GM21737 (cell line): ENCODE measurements around the gene LRRTM4.
"Not testable (repeated sequence)": the region's sequence is repeated elsewhere in the genome, so short reads cannot be mapped to it uniquely, and the experiment has no call there.

Experiments used
- ATAC-seq: cut with Tn5 transposase; IDR thresholded peaks from one replicate; pipeline ENCODE4 v1.9.1; 2021; ENCODE audit warnings: mild to moderate bottlenecking, moderate library complexity; ENCODE audit not compliant: unreplicated experiment

LRRTM4 gene

GRCh38 chr2:76921006-76921405 lies 601.2 kb downstream of the LRRTM4 start:
- ATAC-seq, result no peak

- ATAC-seq, result no peak
Measured at GRCh38 chr2:76895469-76895868, 626.7 kb downstream of the LRRTM4 start.

- no peak for ATAC-seq
Measured at GRCh38 chr2:76870581-76870980, 651.6 kb downstream of the LRRTM4 start.

- no peak for ATAC-seq
Measured at GRCh38 chr2:76870011-76870410, 652.2 kb downstream of the LRRTM4 start.

- ATAC-seq, result no peak
Measured at GRCh38 chr2:76867854-76868253, 654.3 kb downstream of the LRRTM4 start.

GRCh38 chr2:76866464-76866863 lies 655.7 kb downstream of the LRRTM4 start:
- no peak for ATAC-seq

- ATAC-seq, result no peak
Measured at GRCh38 chr2:76862901-76863300, 659.3 kb downstream of the LRRTM4 start.

- no peak for ATAC-seq
Measured at GRCh38 chr2:76861708-76862107, 660.5 kb downstream of the LRRTM4 start.

GRCh38 chr2:76851000-76851399 lies 671.2 kb downstream of the LRRTM4 start:
- no peak for ATAC-seq

GRCh38 chr2:76849086-76849485 lies 673.1 kb downstream of the LRRTM4 start:
- ATAC-seq, result no peak

- ATAC-seq, result no peak
Measured at GRCh38 chr2:76839826-76840225, 682.4 kb downstream of the LRRTM4 start.

GRCh38 chr2:76829374-76830234 lies 692.6 kb downstream of the LRRTM4 start:
- no peak for ATAC-seq

GRCh38 chr2:76826691-76827090 lies 695.5 kb downstream of the LRRTM4 start:
- ATAC-seq, result no peak

GRCh38 chr2:76825140-76825970 lies 696.8 kb downstream of the LRRTM4 start:
- ATAC-seq, result no peak

- no peak for ATAC-seq
Measured at GRCh38 chr2:76821731-76822130, 700.4 kb downstream of the LRRTM4 start.

GRCh38 chr2:76813084-76813483 lies 709.1 kb downstream of the LRRTM4 start:
- no peak for ATAC-seq

GRCh38 chr2:76812156-76812555 lies 710.0 kb downstream of the LRRTM4 start:
- ATAC-seq, result no peak

- ATAC-seq, result no peak
Measured at GRCh38 chr2:76809136-76809535, 713.0 kb downstream of the LRRTM4 start.

GRCh38 chr2:76808732-76809131 lies 713.4 kb downstream of the LRRTM4 start:
- no peak for ATAC-seq

GRCh38 chr2:76793647-76794334 lies 728.4 kb downstream of the LRRTM4 start:
- no peak for ATAC-seq

- not testable (repeated sequence) for ATAC-seq
Measured at GRCh38 chr2:76781313-76781712, 740.9 kb downstream of the LRRTM4 start.
